ENCODE results near the gene TMEM178B. TPM values are rescaled to one million over a fixed set of nuclear protein-coding genes. Genes with fewer than 3 reads are reported as not detected.
"Not testable (repeated sequence)": the region's sequence is repeated elsewhere in the genome, so short reads cannot be mapped to it uniquely, and the experiment has no call there.

Gene TMEM178B
- total RNA-seq = under 1 TPM; 0.23 to 0.90 (median 0.37) TPM

DNA sequence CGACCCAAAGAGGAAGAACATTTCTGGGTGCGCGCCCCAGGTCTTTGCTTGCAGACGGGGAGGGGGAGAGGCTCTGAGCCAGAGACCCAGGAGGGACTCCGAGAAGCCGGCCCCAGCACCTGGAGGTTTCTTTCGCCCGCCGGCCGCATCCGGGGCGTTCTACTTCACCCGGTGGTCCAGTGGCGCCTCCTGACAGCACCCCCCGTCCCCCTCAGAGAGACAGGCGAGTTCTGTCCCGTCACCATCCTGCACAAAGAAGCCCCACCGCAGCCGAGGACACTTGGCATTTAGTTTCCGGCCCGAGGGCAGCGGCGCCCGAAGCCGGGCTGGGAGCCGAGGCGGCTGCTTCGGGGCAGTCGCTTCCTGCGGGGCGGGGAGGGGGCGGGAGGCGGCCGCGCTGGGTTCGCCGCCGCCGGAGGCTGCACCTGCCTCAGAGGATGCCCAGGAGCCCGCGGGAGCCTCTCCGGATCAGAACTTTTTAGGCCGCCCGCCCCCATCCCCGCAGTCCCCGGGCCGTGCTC is at the start of gene TMEM178B:
Gene TMEM178B (plus strand): TSS at position 424 of the 521 bp plus-strand sequence.
- DNase-seq = no peak
- H3K4me3 Mint-ChIP-seq = peak within 1 kb of the TSS; percentile 78
- peaks cover 53% of the 10 kb centered on the region for H3K27me3 Mint-ChIP-seq (ENCODE audit: low read depth)

DNA sequence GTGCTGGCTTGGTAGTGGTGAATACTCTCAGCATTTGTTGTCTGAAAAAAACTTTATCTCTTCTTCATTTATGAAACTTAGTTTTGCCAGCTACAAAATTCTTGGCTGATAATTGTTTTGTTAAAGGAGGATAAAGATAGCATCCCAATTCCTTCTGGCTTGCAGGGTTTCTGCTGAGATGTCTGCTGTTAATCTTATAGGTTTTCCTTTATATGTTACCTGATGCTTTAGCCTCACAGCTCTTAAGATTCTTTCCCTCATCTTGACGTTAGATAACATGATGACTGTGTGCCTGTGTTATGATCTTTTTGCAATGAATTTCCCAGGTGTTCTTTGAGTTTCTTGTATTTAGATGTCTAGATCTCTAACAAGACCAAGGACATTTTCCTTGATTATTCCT is 49.2 kb upstream of the TMEM178B start:
- no peak overlapping the region for H3K4me3 Mint-ChIP-seq
- peaks cover 11% of the 10 kb centered on the region for H3K9me3 Mint-ChIP-seq
- H3K36me3 Mint-ChIP-seq (ENCODE audit: insufficient read depth) = peaks cover 6% of the 10 kb centered on the region
- peaks cover 14% of the 10 kb centered on the region for H3K27me3 Mint-ChIP-seq (ENCODE audit: low read depth)
- H3K4me1 Mint-ChIP-seq (ENCODE audit: low read depth) = peaks cover 19% of the 10 kb centered on the region
- DNase-seq (no peak), ATAC-seq (no peak)

More for the DNA sequence above, at the start of gene TMEM178B:
- Mint-ChIP-seq H3K36me3 (ENCODE audit: insufficient read depth) (no peaks in the 10 kb centered on the region), H3K9me3 (no peaks in the 10 kb centered on the region), H3K4me1 (ENCODE audit: low read depth) (peaks cover 21% of the 10 kb centered on the region)
- ATAC-seq = peak; percentile 27 to 46

DNA sequence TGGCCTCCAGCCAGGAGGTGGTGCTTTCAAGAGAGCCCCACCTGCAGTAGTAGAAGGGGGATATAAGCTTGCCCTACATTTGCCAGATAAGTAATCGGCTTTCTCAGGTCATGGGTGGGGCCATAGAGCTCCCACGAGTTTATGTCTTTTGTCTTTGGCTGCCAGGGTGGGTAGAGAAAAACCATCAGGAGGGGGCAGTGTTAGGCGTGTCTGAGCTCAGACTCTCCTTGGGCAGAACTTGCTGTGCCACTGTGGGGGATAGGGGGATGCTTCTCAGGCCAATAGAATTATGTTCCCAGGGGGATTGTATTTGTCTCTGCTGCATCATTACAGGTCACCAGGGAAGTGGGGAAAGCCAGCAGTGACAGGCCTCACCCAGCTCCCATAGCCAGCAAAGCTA is 46.8 kb upstream of the TMEM178B start:
- no peak for DNase-seq
- no peak overlapping the region for H3K4me3 Mint-ChIP-seq
- peaks cover 22% of the 10 kb centered on the region for H3K27me3 Mint-ChIP-seq (ENCODE audit: low read depth)
- no peak for ATAC-seq
- H3K9me3 Mint-ChIP-seq = peaks cover 14% of the 10 kb centered on the region
- H3K4me1 Mint-ChIP-seq (ENCODE audit: low read depth) = peaks cover 19% of the 10 kb centered on the region
- peaks cover 6% of the 10 kb centered on the region for H3K36me3 Mint-ChIP-seq (ENCODE audit: insufficient read depth)

DNA sequence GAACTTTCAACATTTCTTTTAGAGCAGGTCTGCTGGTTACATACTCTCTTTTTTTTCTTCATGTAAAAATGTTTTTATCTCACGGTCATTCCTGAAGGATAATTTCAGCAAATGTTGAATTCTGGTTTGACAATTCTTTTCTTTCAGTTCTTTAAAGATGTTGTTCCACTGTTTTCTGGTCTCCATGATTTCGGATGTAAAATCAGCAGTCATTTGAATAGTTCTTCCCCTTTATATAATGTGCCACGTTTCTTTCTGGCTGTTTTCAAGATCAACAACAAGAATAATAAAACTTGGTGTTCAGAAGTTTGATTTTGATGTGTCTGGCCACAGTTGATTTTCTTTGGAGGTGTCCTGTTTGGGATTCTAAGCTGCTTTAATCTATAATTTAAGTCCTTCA is 45.1 kb upstream of the TMEM178B start:
- Mint-ChIP-seq H3K9me3 (peaks cover 14% of the 10 kb centered on the region), H3K4me3 (no peak overlapping the region), H3K27me3 (ENCODE audit: low read depth) (peaks cover 25% of the 10 kb centered on the region), H3K4me1 (ENCODE audit: low read depth) (peaks cover 5% of the 10 kb centered on the region), H3K36me3 (ENCODE audit: insufficient read depth) (peaks cover 6% of the 10 kb centered on the region)
- DNase-seq (no peak), ATAC-seq (no peak)

DNA sequence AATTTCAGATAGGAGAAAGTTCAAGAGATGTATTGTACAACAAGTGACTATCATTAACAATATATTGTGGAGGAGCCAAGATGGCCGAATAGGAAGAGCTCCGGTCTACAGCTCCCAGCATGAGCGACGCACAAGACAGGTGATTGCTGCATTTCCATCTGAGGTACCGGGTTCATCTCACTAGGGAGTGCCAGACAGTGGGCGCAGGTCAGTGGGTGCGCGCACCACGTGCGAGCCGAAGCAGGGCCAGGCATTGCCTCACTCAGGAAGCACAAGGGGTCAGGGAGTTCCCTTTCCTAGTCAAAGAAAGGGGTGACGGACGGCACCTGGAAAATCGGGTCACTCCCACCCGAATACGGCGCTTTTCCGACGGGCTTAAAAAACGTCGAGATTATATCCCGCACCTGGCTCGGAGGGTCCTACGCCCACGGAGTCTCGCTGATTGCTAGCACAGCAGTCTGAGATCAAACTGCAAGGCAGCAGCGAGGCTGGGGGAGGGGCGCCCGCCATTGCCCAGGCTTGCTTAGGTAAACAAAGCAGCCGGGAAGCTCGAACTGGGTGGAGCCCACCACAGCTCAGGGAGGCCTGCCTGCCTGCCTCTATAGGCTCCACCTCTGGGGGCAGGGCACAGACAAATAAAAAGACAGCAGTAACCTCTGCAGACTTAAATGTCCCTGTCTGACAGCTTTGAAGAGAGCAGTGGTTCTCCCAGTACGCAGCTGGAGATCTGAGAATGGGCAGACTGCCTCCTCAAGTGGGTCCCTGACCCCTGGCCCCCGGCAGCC is 41.1 kb upstream of the TMEM178B start:
- not testable (repeated sequence) for ATAC-seq

DNA sequence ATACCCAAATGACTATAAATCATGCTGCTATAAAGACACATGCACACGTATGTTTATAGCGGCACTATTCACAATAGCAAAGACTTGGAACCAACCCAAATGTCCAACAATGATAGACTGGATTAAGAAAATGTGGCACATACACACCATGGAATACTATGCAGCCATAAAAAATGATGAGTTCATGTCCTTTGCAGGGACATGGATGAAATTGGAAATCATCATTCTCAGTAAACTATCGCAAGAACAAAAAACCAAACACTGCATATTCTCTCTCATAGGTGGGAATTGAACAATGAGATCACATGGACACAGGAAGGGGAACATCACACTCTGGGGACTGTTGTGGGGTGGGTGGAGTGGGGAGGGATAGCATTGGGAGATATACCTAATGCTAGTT is 35.8 kb upstream of the TMEM178B start:
- not testable (repeated sequence) for H3K4me1 Mint-ChIP-seq (ENCODE audit: low read depth)

More for the DNA sequence above, 41.1 kb upstream of the TMEM178B start:
- peaks cover 25% of the 10 kb centered on the region for H3K27me3 Mint-ChIP-seq (ENCODE audit: low read depth)
- H3K9me3 Mint-ChIP-seq; H3K36me3 Mint-ChIP-seq (ENCODE audit: insufficient read depth); DNase-seq; H3K4me1 Mint-ChIP-seq (ENCODE audit: low read depth); H3K4me3 Mint-ChIP-seq: not testable (repeated sequence)

DNA sequence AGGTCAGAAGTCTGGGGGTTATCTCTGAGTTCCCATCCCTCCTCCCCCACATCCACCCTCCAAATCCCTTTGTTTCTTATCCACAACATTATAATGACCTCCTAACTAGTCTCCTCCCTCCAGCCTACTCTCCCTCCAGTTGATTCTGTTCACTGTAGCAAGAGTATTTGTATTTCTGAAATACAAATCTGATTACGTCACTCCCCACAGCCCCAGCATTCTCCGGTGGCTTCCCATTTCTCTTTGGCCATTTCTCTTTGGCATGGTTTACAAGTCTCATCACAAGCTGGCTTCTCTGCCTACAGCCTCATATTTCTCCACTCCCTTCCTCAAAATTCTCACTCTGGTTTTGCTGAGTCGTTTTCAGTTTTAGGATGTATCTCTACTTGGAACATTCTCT is 34.5 kb upstream of the TMEM178B start:
- ATAC-seq (no peak), DNase-seq (no peak)
- Mint-ChIP-seq H3K9me3 (no peaks in the 10 kb centered on the region), H3K36me3 (ENCODE audit: insufficient read depth) (no peaks in the 10 kb centered on the region), H3K27me3 (ENCODE audit: low read depth) (peaks cover 14% of the 10 kb centered on the region), H3K4me3 (no peak overlapping the region), H3K4me1 (ENCODE audit: low read depth) (no peaks in the 10 kb centered on the region)

More for the DNA sequence above, 35.8 kb upstream of the TMEM178B start:
- not testable (repeated sequence) for H3K4me3 Mint-ChIP-seq; ATAC-seq; H3K36me3 Mint-ChIP-seq (ENCODE audit: insufficient read depth); DNase-seq; H3K9me3 Mint-ChIP-seq
- peaks cover 12% of the 10 kb centered on the region for H3K27me3 Mint-ChIP-seq (ENCODE audit: low read depth)

DNA sequence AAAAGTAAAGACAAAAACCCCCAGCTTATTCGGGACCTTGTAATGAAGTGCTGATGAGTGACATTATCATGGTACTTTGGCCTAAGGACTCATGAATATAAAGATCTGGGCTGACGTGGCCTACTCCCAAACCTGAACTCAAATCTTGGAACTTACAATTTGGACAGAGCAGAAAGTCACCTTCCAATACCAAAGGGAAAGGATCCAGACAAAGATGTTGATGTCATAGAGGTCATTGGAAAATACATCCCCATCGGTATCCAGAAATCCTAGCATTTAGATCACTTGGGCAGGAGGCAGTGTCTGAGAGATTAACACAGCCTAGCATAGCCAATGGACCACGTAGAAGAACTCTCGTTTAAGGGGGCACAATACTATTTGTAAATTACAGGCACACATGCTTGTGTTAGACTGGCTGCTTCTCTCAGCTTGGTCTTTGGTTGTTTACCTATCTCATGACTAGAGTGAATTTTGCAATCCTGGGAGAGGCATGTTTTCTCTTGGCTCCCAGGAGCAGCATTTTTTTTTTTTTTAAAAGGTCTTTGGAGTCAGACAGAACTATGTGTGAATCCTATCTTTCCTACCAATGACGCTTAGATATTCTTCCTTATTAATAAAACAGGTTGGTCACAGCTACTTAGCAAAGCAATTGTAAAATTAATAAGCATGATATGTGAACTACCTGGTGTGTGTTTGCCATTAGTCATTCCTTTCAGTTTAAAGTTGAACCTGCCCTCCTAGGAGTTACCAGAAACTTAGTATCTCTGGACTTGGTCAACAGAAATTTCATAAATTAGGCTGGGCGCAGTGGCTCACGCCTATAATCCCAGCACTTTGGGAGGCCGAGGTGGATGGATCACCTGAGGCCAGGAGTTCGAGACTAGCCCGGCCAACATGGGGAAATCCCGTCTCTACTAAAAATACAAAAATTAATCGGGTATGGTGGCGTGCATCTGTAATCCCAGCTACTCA is 31.4 kb upstream of the TMEM178B start:
- H3K9me3 Mint-ChIP-seq = no peaks in the 10 kb centered on the region
- peaks cover 19% of the 10 kb centered on the region for H3K27me3 Mint-ChIP-seq (ENCODE audit: low read depth)
- DNase-seq = no peak
- no peak overlapping the region for H3K4me3 Mint-ChIP-seq
- no peaks in the 10 kb centered on the region for H3K36me3 Mint-ChIP-seq (ENCODE audit: insufficient read depth)
- H3K4me1 Mint-ChIP-seq (ENCODE audit: low read depth) = no peaks in the 10 kb centered on the region
- ATAC-seq = no peak

DNA sequence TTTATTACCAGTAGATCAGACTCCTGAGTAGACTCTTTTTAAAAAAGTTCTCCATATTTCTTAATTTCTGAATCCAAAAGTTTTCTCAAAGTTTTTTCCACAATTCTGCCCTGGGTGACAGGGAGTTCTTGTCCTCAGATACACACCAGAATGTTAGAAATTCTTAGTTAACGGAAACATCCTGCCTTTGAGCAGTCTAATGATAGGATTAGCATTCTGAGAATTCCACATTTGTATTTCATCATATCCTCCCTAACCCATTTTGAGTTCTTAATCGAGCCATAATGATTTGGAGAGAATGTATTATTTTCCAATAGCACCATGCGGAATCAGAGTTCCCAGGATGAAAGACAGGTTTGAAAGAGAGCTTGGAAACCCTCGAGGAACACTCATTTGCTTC is 30.2 kb upstream of the TMEM178B start:
- no peaks in the 10 kb centered on the region for H3K36me3 Mint-ChIP-seq (ENCODE audit: insufficient read depth)
- ATAC-seq = no peak
- H3K9me3 Mint-ChIP-seq = no peaks in the 10 kb centered on the region
- no peak for DNase-seq
- H3K4me1 Mint-ChIP-seq (ENCODE audit: low read depth) = no peaks in the 10 kb centered on the region
- H3K4me3 Mint-ChIP-seq = no peak overlapping the region
- peaks cover 21% of the 10 kb centered on the region for H3K27me3 Mint-ChIP-seq (ENCODE audit: low read depth)

DNA sequence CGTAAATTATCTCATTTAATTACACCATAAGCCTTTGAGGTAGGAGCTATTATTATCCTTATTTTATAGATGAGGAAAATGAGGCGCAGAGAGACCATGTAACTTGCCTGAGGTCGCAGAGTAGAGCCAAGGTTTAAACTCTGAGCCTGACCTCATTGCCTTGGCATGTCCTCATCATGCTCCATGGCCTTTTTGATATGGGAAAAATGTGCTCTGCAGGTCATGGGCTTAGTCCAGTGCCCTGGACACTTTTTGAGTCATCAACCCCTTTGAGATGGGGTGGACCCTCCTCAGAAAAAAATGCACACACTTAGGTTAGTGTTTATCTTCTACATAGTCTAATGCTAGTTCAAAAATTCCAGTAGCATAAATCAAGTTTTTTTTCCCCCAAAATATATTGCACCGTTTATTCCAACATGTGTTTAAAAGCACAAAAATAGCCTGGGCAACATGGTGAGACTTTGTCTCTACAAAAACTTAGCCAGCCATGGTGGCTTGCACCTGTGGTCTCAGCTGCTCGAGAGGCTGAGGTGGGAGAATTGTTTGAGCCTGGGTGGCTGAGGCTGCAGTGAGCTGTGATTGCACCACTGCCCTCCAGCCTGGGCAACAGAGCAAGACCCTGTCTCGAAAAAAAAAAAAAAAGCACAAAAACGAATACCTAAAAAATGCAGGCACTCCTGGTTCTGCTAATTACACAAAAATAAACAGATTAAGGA is 28.6 kb upstream of the TMEM178B start:
- Mint-ChIP-seq H3K9me3 (no peaks in the 10 kb centered on the region), H3K27me3 (ENCODE audit: low read depth) (peaks cover 13% of the 10 kb centered on the region), H3K4me3 (no peak overlapping the region), H3K36me3 (ENCODE audit: insufficient read depth) (no peaks in the 10 kb centered on the region), H3K4me1 (ENCODE audit: low read depth) (no peaks in the 10 kb centered on the region)
- no peak for DNase-seq
- ATAC-seq = no peak

DNA sequence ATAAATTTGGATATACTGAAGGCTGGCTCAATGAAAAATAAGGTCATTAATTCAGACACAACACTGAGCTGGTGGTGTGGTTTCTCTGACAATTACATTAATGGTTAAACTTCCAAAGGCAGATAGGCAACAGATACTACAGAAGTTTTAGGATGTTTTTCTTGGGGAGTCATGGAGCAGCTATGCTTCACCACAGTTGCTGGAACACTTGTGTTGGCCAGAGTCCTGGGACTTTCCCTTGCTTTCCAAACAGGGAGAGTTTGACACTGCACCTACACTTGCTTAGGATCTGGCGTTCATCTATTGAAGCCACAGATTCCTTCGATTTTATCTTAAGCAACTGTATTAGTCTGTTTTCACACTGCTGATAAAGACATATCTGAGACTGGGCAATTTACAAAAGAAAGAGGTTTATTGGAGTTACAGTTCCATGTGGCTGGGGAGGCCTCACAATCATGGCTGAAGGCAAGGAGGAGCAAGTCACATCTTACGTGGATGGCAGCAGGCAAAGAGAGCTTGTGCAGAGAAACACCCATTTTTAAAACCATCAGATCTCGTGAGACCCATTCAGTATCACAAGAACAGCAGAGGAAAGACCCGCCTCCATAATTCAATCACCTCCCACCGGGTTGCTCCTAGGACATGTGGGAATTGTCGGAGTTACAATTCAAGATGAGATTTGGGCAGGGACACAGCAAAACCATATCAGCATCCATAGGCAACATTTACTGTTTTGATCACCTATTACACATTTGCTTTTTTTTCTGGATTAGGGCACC is 27.8 kb upstream of the TMEM178B start:
- ATAC-seq = no peak
- Mint-ChIP-seq H3K4me1 (ENCODE audit: low read depth) (no peaks in the 10 kb centered on the region), H3K9me3 (no peaks in the 10 kb centered on the region), H3K27me3 (ENCODE audit: low read depth) (peaks cover 10% of the 10 kb centered on the region), H3K36me3 (ENCODE audit: insufficient read depth) (no peaks in the 10 kb centered on the region), H3K4me3 (no peak overlapping the region)
- DNase-seq = no peak

DNA sequence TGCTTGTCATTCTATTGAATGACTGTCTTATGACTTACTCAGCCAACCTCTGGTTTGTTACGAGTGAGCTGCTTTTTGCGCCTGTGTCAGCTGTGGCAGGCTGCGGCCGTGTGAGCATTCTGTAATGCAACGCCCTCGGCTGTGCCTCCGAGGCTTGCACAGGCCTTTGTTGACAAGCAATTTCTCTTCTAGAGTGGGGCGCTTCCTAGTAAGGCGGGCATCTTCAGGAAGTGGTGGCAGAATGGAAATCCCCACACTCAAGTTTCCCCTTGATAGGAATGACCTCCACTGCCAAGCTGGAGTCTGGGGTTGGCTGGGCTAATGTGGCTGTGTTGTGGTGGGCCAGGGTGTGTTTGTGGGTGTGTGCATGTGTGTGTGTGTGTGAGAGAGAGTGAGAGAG is 20.2 kb upstream of the TMEM178B start:
- ATAC-seq (peak; percentile 89 to 96), DNase-seq (peak; percentile 23)
- H3K9me3 Mint-ChIP-seq = no peaks in the 10 kb centered on the region
- H3K27me3 Mint-ChIP-seq (ENCODE audit: low read depth) = no peaks in the 10 kb centered on the region
- no peaks in the 10 kb centered on the region for H3K36me3 Mint-ChIP-seq (ENCODE audit: insufficient read depth)
- H3K4me3 Mint-ChIP-seq = no peak overlapping the region
- H3K4me1 Mint-ChIP-seq (ENCODE audit: low read depth) = peaks cover 29% of the 10 kb centered on the region

DNA sequence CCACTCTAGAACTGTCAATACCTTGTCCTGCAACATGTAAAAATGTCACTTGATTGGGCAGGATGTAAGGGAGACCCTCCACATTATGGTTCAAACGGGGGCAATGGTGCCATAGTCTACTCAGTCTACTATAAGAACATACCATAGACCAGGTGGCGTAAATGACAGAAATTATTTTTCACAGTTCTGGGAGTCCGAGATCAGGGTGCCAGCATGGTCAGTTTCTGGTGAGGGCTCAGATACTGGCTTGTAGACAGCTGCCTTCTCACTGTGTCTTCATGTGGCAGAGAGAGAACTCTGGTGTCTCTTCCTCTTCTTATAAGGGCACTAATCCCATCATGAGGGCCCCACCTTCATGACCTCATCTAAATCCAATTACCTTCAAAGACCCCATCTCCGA is 18.7 kb upstream of the TMEM178B start:
- Mint-ChIP-seq H3K9me3 (no peaks in the 10 kb centered on the region), H3K36me3 (ENCODE audit: insufficient read depth) (no peaks in the 10 kb centered on the region), H3K4me1 (ENCODE audit: low read depth) (peaks cover 29% of the 10 kb centered on the region), H3K27me3 (ENCODE audit: low read depth) (no peaks in the 10 kb centered on the region), H3K4me3 (no peak overlapping the region)
- ATAC-seq (no peak), DNase-seq (no peak)

Measured in activated T-cell treated with anti-CD3 and anti-CD28 coated beads, Interleukin-2, amount 50 U/mL, for 4 hours (primary cell).